Measurements from ENCODE around the gene CAPN11.

CAPN11 gene

DNA sequence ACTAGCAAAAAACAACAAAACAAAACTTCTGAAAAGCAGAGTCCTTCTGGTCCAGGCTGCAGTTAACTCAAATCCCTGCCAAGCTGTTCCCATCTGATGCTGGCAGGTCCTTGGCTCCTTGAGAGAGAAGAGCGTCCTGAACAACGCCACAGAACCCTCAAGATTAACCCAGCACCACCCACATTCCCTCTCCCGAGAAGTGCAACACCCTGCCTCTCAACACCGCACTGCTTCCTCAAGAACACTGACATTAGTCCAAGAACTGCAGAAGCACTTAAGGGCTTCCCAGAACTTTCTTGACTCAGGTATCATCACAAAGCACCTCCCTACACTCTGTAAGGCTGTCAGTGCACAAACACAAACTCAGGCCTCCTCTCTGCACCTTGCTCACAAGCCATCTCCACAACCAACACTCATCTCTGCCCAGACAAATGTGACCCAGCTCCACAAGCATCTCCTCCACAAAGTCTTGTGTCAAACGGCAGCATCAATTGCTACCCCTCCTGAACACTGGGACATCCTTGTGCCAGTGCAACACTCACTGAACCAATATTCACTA is 38.8 kb upstream of the CAPN11 start:
- no peaks in the 10 kb centered on the region for H3K9me3 ChIP-seq (ENCODE audit: insufficient read depth, low read length)
- H3K9me2 ChIP-seq (replicated peaks; ENCODE audit: insufficient read depth, low read length) = no peaks in the 10 kb centered on the region
- H3K27me3 ChIP-seq (ENCODE audit: low read length) = no peaks in the 10 kb centered on the region
- no peak overlapping the region for H3K4me3 ChIP-seq (ENCODE audit: insufficient read depth, low read length, poor library complexity, severe bottlenecking)
- peaks cover 64% of the 10 kb centered on the region for H4K20me1 ChIP-seq (ENCODE audit: low read depth, low read length)
- H3K9ac ChIP-seq (ENCODE audit: low read length) = no peak overlapping the region
- no peak for TF ChIP-seq EZH2phosphoT487 (conservative IDR thresholded peaks at IDR 0.05; ENCODE audit: low read length)
- TF ChIP-seq, protein P1, sequence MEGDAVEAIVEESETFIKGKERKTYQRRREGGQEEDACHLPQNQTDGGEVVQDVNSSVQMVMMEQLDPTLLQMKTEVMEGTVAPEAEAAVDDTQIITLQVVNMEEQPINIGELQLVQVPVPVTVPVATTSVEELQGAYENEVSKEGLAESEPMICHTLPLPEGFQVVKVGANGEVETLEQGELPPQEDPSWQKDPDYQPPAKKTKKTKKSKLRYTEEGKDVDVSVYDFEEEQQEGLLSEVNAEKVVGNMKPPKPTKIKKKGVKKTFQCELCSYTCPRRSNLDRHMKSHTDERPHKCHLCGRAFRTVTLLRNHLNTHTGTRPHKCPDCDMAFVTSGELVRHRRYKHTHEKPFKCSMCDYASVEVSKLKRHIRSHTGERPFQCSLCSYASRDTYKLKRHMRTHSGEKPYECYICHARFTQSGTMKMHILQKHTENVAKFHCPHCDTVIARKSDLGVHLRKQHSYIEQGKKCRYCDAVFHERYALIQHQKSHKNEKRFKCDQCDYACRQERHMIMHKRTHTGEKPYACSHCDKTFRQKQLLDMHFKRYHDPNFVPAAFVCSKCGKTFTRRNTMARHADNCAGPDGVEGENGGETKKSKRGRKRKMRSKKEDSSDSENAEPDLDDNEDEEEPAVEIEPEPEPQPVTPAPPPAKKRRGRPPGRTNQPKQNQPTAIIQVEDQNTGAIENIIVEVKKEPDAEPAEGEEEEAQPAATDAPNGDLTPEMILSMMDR (IDR thresholded peaks at IDR 0.05; ENCODE audit: insufficient read depth, low read length, poor library complexity, severe bottlenecking) = no peak
- no peak overlapping the region for H2AFZ ChIP-seq (ENCODE audit: low read depth, low read length, severe bottlenecking)
- H3K27ac ChIP-seq (ENCODE audit: low read depth, low read length) = no peak overlapping the region
- peaks cover 99% of the 10 kb centered on the region for H3K79me2 ChIP-seq (ENCODE audit: insufficient read depth, low read length)
- H3F3A ChIP-seq (ENCODE audit: insufficient read depth) = peaks cover 4% of the 10 kb centered on the region
- H3K36me3 ChIP-seq (ENCODE audit: low read length) = peaks cover 6% of the 10 kb centered on the region
- no peak overlapping the region for H3K4me2 ChIP-seq (ENCODE audit: low read depth, low read length, poor library complexity, severe bottlenecking)

DNA sequence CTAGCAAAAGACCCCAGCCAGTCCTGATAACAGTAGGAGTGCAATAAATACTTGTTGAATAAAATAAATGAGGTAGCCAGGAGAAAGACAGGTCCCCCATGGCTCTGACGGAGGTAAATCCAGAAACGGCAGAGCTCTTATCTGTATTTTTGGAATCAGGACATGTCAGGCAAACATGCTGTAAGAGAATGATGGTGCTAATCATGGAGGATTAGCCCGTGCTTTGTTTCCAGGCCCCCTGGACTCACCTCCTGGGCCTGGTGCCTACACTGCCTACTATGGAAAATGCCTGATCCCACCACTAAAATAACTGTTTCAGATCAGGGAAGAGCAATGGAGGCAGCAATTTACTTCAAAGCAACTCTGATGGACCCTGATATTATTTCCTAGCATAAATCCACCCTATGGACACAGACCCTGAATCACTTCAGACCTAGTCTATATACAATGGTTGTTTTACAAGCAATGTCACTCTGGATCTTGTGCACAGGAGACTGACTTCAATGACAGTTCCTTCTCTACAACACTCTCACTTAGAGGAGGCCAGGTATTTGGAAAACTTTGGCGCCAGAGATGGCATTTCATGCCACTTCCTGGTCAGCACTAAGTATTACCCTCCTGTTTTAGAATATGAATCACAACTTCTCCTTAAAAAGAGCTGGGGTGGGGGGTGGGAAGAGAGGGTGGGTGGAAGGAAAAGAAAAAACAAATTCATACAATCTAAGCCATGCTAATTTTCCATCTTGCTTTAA is 37.8 kb upstream of the CAPN11 start:
- Histone ChIP-seq H2AFZ (ENCODE audit: low read depth, low read length, severe bottlenecking) (no peak overlapping the region), H4K20me1 (ENCODE audit: low read depth, low read length) (peaks cover 74% of the 10 kb centered on the region), H3K27me3 (ENCODE audit: low read length) (no peaks in the 10 kb centered on the region), H3K4me3 (ENCODE audit: insufficient read depth, low read length, poor library complexity, severe bottlenecking) (no peak overlapping the region), H3K9me3 (ENCODE audit: insufficient read depth, low read length) (no peaks in the 10 kb centered on the region), H3K9ac (ENCODE audit: low read length) (no peak overlapping the region), H3K36me3 (ENCODE audit: low read length) (peaks cover 6% of the 10 kb centered on the region), H3K27ac (ENCODE audit: low read depth, low read length) (no peak overlapping the region), H3K79me2 (ENCODE audit: insufficient read depth, low read length) (peaks cover 100% of the 10 kb centered on the region), H3K4me2 (ENCODE audit: low read depth, low read length, poor library complexity, severe bottlenecking) (no peak overlapping the region), H3F3A (ENCODE audit: insufficient read depth) (peaks cover 6% of the 10 kb centered on the region), H3K9me2 (replicated peaks; ENCODE audit: insufficient read depth, low read length) (no peaks in the 10 kb centered on the region)
- TF ChIP-seq, protein P1 (IDR thresholded peaks at IDR 0.05; ENCODE audit: insufficient read depth, low read length, poor library complexity, severe bottlenecking) = no peak
- no peak for TF ChIP-seq EZH2phosphoT487 (conservative IDR thresholded peaks at IDR 0.05; ENCODE audit: low read length)

DNA sequence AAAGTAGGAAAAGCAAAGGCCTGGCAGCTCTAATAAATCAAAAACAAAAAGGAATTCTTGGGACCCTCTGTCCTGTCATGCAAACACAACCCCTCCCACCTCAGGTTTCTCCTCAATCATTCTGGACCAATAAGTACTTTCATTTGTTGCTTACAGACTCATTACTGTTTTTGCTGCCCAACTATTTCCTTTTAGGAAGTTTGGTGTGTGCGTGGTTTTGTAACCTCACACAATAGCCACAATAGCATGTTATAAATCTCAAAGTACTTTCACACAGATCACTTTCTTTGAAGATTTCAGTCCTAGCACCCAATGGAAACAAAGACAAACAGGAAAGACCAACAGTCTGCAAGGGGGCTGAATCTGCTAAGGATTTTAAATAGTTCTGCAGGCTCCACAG is 35.8 kb upstream of the CAPN11 start:
- peak overlapping the region; percentile 0 for H3K4me3 ChIP-seq (ENCODE audit: insufficient read depth, low read length, poor library complexity, severe bottlenecking)
- H3K27ac ChIP-seq (ENCODE audit: low read depth, low read length) = no peak overlapping the region
- peaks cover 64% of the 10 kb centered on the region for H4K20me1 ChIP-seq (ENCODE audit: low read depth, low read length)
- no peak overlapping the region for H2AFZ ChIP-seq (ENCODE audit: low read depth, low read length, severe bottlenecking)
- peak overlapping the region; percentile 9; the same call in 1 of the 2 replicates for H3K9ac ChIP-seq (ENCODE audit: low read length)
- H3K4me2 ChIP-seq (ENCODE audit: low read depth, low read length, poor library complexity, severe bottlenecking) = peak overlapping the region; percentile 78
- TF ChIP-seq, protein P1 (IDR thresholded peaks at IDR 0.05; ENCODE audit: insufficient read depth, low read length, poor library complexity, severe bottlenecking) = no peak
- no peak for TF ChIP-seq EZH2phosphoT487 (conservative IDR thresholded peaks at IDR 0.05; ENCODE audit: low read length)
- H3K36me3 ChIP-seq (ENCODE audit: low read length) = peaks cover 4% of the 10 kb centered on the region; the same call in 1 of the 2 replicates
- H3K9me2 ChIP-seq (replicated peaks; ENCODE audit: insufficient read depth, low read length) = no peaks in the 10 kb centered on the region
- no peaks in the 10 kb centered on the region for H3K9me3 ChIP-seq (ENCODE audit: insufficient read depth, low read length)
- H3F3A ChIP-seq (ENCODE audit: insufficient read depth) = peaks cover 7% of the 10 kb centered on the region
- peaks cover 94% of the 10 kb centered on the region for H3K79me2 ChIP-seq (ENCODE audit: insufficient read depth, low read length)
- H3K27me3 ChIP-seq (ENCODE audit: low read length) = no peaks in the 10 kb centered on the region

Data from SU-DHL-6 (cell line).